GM19240 (cell line): ENCODE data around the gene MED22.

ENCODE experiments used
- DNase-seq: peaks from one replicate; pipeline ENCODE4 v3.0.0; 2011; ENCODE audit warnings: low spot score; ENCODE audit not compliant: insufficient read length

Gene MED22

GRCh38 chr9:133356391-133357091, 8.6 kb upstream of the MED22 start, which contains the start of the genes SURF1 and SURF2:
TSS of gene SURF1 (minus strand) at chr9:133356487. CDS start at chr9:133356453, 34 bp downstream.
TSS of gene SURF2 (plus strand) at chr9:133356550. CDS start at chr9:133356593, 43 bp downstream.
- DNase-seq: peak; percentile 71

GRCh38 chr9:133355881-133356357, 8.0 kb upstream of the MED22 start:
- DNase-seq: no peak

- no peak for DNase-seq
Observed at GRCh38 chr9:133354766-133355165, 6.8 kb upstream of the MED22 start.

- no peak for DNase-seq
Observed at GRCh38 chr9:133353548-133353947, 5.6 kb upstream of the MED22 start.

- DNase-seq: no peak
Observed at GRCh38 chr9:133352635-133353340, 4.9 kb upstream of the MED22 start.

- DNase-seq: no peak
Observed at GRCh38 chr9:133351908-133352634, 4.1 kb upstream of the MED22 start.

GRCh38 chr9:133351526-133351907, 3.6 kb upstream of the MED22 start:
- no peak for DNase-seq

- DNase-seq: no peak
Observed at GRCh38 chr9:133349965-133350616, 2.2 kb upstream of the MED22 start.

- DNase-seq: no peak
Observed at GRCh38 chr9:133348718-133349573, 1.0 kb upstream of the MED22 start.

GRCh38 chr9:133347515-133347984, 381 bp downstream of the MED22 start:
- no peak for DNase-seq

- DNase-seq: no peak
Observed at GRCh38 chr9:133346021-133346785, 1.7 kb downstream of the MED22 start.

- no peak for DNase-seq
Observed at GRCh38 chr9:133345596-133345995, 2.3 kb downstream of the MED22 start.

- no peak for DNase-seq
Observed at GRCh38 chr9:133344979-133345378, 3.0 kb downstream of the MED22 start.

- no peak for DNase-seq
Observed at GRCh38 chr9:133344071-133344470, 3.9 kb downstream of the MED22 start.

- no peak for DNase-seq
Observed at GRCh38 chr9:133342570-133342969, 5.4 kb downstream of the MED22 start.

GRCh38 chr9:133342069-133342406, 5.9 kb downstream of the MED22 start:
- no peak for DNase-seq

- DNase-seq: no peak
Observed at GRCh38 chr9:133341369-133342068, 6.4 kb downstream of the MED22 start.

- no peak for DNase-seq
Observed at GRCh38 chr9:133340916-133341315, 7.0 kb downstream of the MED22 start.

- DNase-seq: no peak
Observed at GRCh38 chr9:133340256-133340655, 7.7 kb downstream of the MED22 start.
